Naive thymus-derived CD4-positive, alpha-beta T cell (primary cell): ENCODE data around the gene PVR. TPM values are rescaled to one million over a fixed set of nuclear protein-coding genes. Genes with fewer than 3 reads are reported as not detected.
"Not testable (repeated sequence)": the region's sequence is repeated elsewhere in the genome, so short reads cannot be mapped to it uniquely, and the experiment has no call there.

Source experiments
- ATAC-seq: fragments of 150-1000 bp; cut with Tn5 transposase; 2 replicates; pipeline ENCODE4 v1.10.0; 2021; ENCODE audit warnings: mild to moderate bottlenecking, moderate library complexity
- CTCF ChIA-PET: fragments of 350-600 bp; sonication (Branson Sonifier 250); formaldehyde crosslinking; loops from one replicate; lab custom pipeline; 2021; ENCODE audit warnings: antibody characterized with exemption; lab: Charles Lee
- POLR2A ChIA-PET: fragments of 350-600 bp; sonication (Branson Sonifier 250); formaldehyde crosslinking; loops from one replicate; lab custom pipeline; 2021; ENCODE audit warnings: antibody characterized with exemption, inconsistent platforms; lab: Charles Lee
- DNase-seq, 9 donors: peaks; one replicate each; pipeline versions ENCODE4 v3.0.0 to v3.0.0-alpha.2; 2020 to 2022; ENCODE audit warnings: mixed read lengths in 1 of 9
- H3K27ac ChIP-seq: one replicate; pipeline ENCODE4 v1.7.0; 2013; ENCODE audit warnings: mild to moderate bottlenecking, low read depth, low read length, moderate library complexity
- H3K27me3 ChIP-seq, 2 donors: one replicate each; pipeline ENCODE4 v1.7.0; 2013; ENCODE audit warnings: low read length in 2 of 2, mild to moderate bottlenecking in 2 of 2, moderate library complexity in 2 of 2; ENCODE audit not compliant: control insufficient read depth in 2 of 2, insufficient read depth in 2 of 2
- H3K36me3 ChIP-seq, 3 experiments: 1 replicate in 2 of 3; 2 replicates in 1 of 3; pipeline ENCODE4 v1.7.0; 2013; ENCODE audit warnings: low read length in 3 of 3, mild to moderate bottlenecking in 3 of 3, moderate library complexity in 1 of 3; ENCODE audit not compliant: insufficient read depth in 3 of 3, control insufficient read depth in 2 of 3
- H3K4me1 ChIP-seq, 2 donors: one replicate each; pipeline ENCODE4 v1.7.0; 2013; ENCODE audit warnings: low read length in 2 of 2, mild to moderate bottlenecking in 2 of 2, moderate library complexity in 1 of 2; ENCODE audit not compliant: control insufficient read depth in 2 of 2, insufficient read depth in 2 of 2
- H3K4me3 ChIP-seq: 2 replicates; pipeline ENCODE4 v1.7.0; 2013; ENCODE audit warnings: mild to moderate bottlenecking, low read length
- H3K9me3 ChIP-seq, 3 experiments: 1 replicate in 2 of 3; 2 replicates in 1 of 3; pipeline ENCODE4 v1.7.0; 2013; ENCODE audit warnings: low read length in 3 of 3; ENCODE audit not compliant: control insufficient read depth in 2 of 3
- H3K27ac Mint-ChIP-seq, 9 donors: one replicate each; pipeline ENCODE4 v1.8.0; 2020 to 2022; ENCODE audit warnings: mixed read lengths in 9 of 9, mild to moderate bottlenecking in 8 of 9, moderate library complexity in 5 of 9, inconsistent platforms in 2 of 9
- H3K27me3 Mint-ChIP-seq, 5 donors: one replicate each; pipeline ENCODE4 v1.8.0; 2021 to 2022; ENCODE audit warnings: mixed read lengths in 5 of 5, mild to moderate bottlenecking in 1 of 5
- H3K36me3 Mint-ChIP-seq, 5 donors: one replicate each; pipeline ENCODE4 v1.8.0; 2020 to 2022; ENCODE audit warnings: mixed read lengths in 5 of 5, mild to moderate bottlenecking in 3 of 5, inconsistent platforms in 1 of 5
- H3K4me1 Mint-ChIP-seq, 7 donors: one replicate each; pipeline ENCODE4 v1.8.0; 2020 to 2022; ENCODE audit warnings: mixed read lengths in 7 of 7, mild to moderate bottlenecking in 3 of 7, inconsistent platforms in 1 of 7
- H3K4me3 Mint-ChIP-seq, 10 donors: one replicate each; pipeline ENCODE4 v1.8.0; 2020 to 2022; ENCODE audit warnings: mild to moderate bottlenecking in 10 of 10, mixed read lengths in 10 of 10, moderate library complexity in 6 of 10, inconsistent platforms in 2 of 10
- H3K9me3 Mint-ChIP-seq, 11 donors: one replicate each; pipeline ENCODE4 v1.8.0; 2020 to 2022; ENCODE audit warnings: mixed read lengths in 11 of 11, mild to moderate bottlenecking in 4 of 11, inconsistent platforms in 1 of 11, moderate library complexity in 1 of 11
- intact Hi-C, 2 donors: fragments of 100-400 bp; cut with micrococcal nuclease; formaldehyde crosslinking; loops; one replicate each; pipeline ENCODE4 v1.15.1; 2023
- polyA plus RNA-seq, 2 donors: library from polyadenylated mRNA; unstranded; fragments of 300-500 nt; fragmentation: Illumina TruSeq; gene quantifications; one replicate each; pipeline ENCODE4 v1.2.3, GENCODE V29; 2021
- total RNA-seq, 6 experiments: library from RNA in 5 of 6; stranded (reverse) in 5 of 6; gene quantifications; 1 replicate in 5 of 6; 2 replicates in 1 of 6; pipeline ENCODE4 v1.2.3 and lab custom pipeline; 2021 to 2026

The PVR gene
- total and polyA plus RNA-seq, 7 experiments from 2014 or later, result 0.87 to 8.4 (median 4.0) TPM

- H3K4me1 ChIP-seq, H3K9me3 ChIP-seq, POLR2A ChIA-PET, H3K4me1 Mint-ChIP-seq, H3K36me3 ChIP-seq, H3K27ac ChIP-seq, CTCF ChIA-PET, ATAC-seq, H3K27me3 ChIP-seq, H3K36me3 Mint-ChIP-seq, H3K27ac Mint-ChIP-seq, DNase-seq, H3K9me3 Mint-ChIP-seq, H3K4me3 Mint-ChIP-seq, H3K4me3 ChIP-seq, intact Hi-C loops: not testable (repeated sequence)
- H3K27me3 Mint-ChIP-seq, result peaks cover 0 to 25% (median 6%) of the 10 kb centered on the region in 5 donors
Measured at GRCh38 chr19:44634058-44634457, 9.7 kb upstream of the PVR start.

GRCh38 chr19:44634785-44635184 lies 8.9 kb upstream of the PVR start:
- Histone ChIP-seq H3K36me3 (no peaks in the 10 kb centered on the region), H3K27me3 (no peaks in the 10 kb centered on the region), H3K4me1 (no peaks in the 10 kb centered on the region), H3K27ac (no peak overlapping the region), H3K9me3 (no peaks in the 10 kb centered on the region), H3K4me3 (no peak overlapping the region)
- DNase-seq, result no peak
- Mint-ChIP-seq H3K27ac (no peak overlapping the region), H3K4me3 (no peak overlapping the region), H3K27me3 (peaks cover 0 to 25% (median 6%) of the 10 kb centered on the region in 5 donors), H3K36me3 (no peaks in the 10 kb centered on the region), H3K4me1 (no peaks in the 10 kb centered on the region), H3K9me3 (peaks cover 0 to 8% (median 2%) of the 10 kb centered on the region in 11 donors)
- no peak for ATAC-seq
- intact Hi-C loops, result no loop called here
- CTCF ChIA-PET, result no interaction called here
- POLR2A ChIA-PET, result no interaction called here

DNA sequence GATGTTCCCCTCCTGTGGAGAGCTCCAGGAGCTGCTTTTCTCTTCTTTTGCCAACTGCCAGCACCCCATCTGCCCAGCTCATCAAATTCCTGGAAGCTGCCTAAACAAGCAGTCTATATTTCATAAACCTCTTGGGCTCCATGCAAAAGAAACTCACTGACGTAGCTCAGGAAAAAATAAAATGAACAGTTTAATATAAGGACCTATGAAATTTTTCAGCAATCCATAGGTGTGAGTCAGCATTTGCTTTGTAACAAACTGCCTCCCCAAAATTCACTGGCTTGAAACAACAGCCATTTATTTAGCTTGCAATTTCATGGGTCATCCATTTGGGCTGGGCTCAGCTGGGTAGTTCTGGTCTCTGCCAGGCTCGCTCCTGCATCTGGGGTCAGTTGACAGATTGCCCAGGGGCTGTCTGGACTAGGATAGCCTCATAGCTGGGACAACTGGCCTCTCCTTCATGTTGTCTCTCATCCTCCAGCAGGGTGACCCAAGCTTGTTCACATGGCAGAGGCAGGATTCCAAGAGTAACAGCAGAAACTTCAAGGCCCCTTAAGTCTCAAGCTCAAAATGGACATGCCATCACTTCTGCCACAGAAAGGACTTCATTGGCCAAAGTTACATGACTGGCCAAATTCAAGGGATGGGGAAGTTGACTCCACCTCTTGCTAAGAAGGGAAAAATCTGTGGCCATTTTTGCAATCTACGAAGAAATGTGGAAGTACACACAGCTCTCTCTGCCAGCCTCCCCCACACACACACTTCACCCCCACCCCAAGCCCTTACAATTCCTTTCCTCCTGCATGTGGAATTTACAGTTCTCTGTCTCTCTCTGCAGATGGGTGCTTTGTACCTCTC lies 7.9 kb upstream of the PVR start:
- Mint-ChIP-seq H3K36me3 (no peaks in the 10 kb centered on the region), H3K4me3 (no peak overlapping the region), H3K27me3 (peaks cover 0 to 25% (median 6%) of the 10 kb centered on the region in 5 donors), H3K27ac (no peak overlapping the region), H3K4me1 (no peaks in the 10 kb centered on the region), H3K9me3 (peaks cover 0 to 8% (median 2%) of the 10 kb centered on the region in 11 donors)
- H3K4me3 ChIP-seq, result no peak overlapping the region
- H3K27me3 ChIP-seq, result no peaks in the 10 kb centered on the region
- no peak for DNase-seq
- H3K9me3 ChIP-seq, result no peaks in the 10 kb centered on the region
- intact Hi-C loops, result no loop called here
- peak; percentile 41 for ATAC-seq
- POLR2A ChIA-PET, result interaction anchor here (0.5 kb wide), 1 partner anchor 59 kb away, joined by 4 read pairs; no protein-coding TSS in a partner anchor
- H3K4me1 ChIP-seq, result no peaks in the 10 kb centered on the region
- CTCF ChIA-PET, result interaction anchor here (0.6 to 1.1 kb wide), 2 partner anchors 22 to 59 kb away, joined by 3 to 4 read pairs; no protein-coding TSS in a partner anchor
- H3K27ac ChIP-seq, result no peak overlapping the region
- H3K36me3 ChIP-seq, result no peaks in the 10 kb centered on the region

- intact Hi-C loops, result no loop called here
- CTCF ChIA-PET, result interaction anchor here (0.6 kb wide), 1 partner anchor 58 kb away, joined by 3 read pairs; no protein-coding TSS in a partner anchor
- Histone ChIP-seq H3K27me3 (no peaks in the 10 kb centered on the region), H3K4me3 (no peak overlapping the region), H3K36me3 (no peaks in the 10 kb centered on the region), H3K27ac (no peak overlapping the region), H3K4me1 (no peaks in the 10 kb centered on the region), H3K9me3 (no peaks in the 10 kb centered on the region)
- Mint-ChIP-seq H3K9me3 (peaks cover 0 to 8% (median 2%) of the 10 kb centered on the region in 11 donors), H3K27ac (no peak overlapping the region), H3K4me3 (no peak overlapping the region), H3K36me3 (no peaks in the 10 kb centered on the region), H3K27me3 (peaks cover 0 to 25% (median 8%) of the 10 kb centered on the region in 5 donors), H3K4me1 (no peaks in the 10 kb centered on the region)
- DNase-seq (no peak), ATAC-seq (no peak)
- POLR2A ChIA-PET, result interaction anchor here (0.5 kb wide), 1 partner anchor 60 kb away, joined by 4 read pairs; no protein-coding TSS in a partner anchor
Measured at GRCh38 chr19:44636439-44637389, 7.0 kb upstream of the PVR start.

- ChIA-PET POLR2A (no interaction called here), CTCF (no interaction called here)
- no peaks in the 10 kb centered on the region for H3K4me1 ChIP-seq
- Mint-ChIP-seq H3K27me3 (peaks cover 0 to 25% (median 10%) of the 10 kb centered on the region in 5 donors), H3K36me3 (no peaks in the 10 kb centered on the region), H3K4me1 (no peaks in the 10 kb centered on the region), H3K9me3 (peaks cover 0 to 8% (median 2%) of the 10 kb centered on the region in 11 donors), H3K27ac (no peak overlapping the region), H3K4me3 (no peak overlapping the region)
- intact Hi-C loops, result no loop called here
- DNase-seq (no peak), ATAC-seq (no peak)
- H3K4me3 ChIP-seq, result no peak overlapping the region
- H3K9me3 ChIP-seq, result no peaks in the 10 kb centered on the region
- no peak overlapping the region for H3K27ac ChIP-seq
- no peaks in the 10 kb centered on the region for H3K36me3 ChIP-seq
- no peaks in the 10 kb centered on the region for H3K27me3 ChIP-seq
Measured at GRCh38 chr19:44637390-44637764, 6.3 kb upstream of the PVR start.

DNA sequence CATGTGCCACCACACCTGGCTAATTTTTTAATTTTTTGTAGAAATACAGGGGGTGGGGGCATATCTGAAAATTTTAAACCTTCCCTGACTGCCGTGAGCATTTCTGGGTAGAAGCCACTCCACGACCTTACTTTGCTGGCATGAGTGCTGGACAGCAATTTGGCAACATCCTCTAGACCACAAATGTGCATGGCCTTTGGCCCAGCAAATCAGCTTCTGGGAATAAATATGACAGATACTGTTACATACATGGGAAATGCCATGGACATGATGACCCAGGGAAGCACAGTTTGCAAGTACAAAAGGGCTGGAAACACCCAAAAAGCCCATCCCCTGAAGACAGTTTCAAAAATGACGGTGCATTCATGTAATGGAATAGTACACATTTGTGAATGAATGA lies 3.2 kb upstream of the PVR start:
- Mint-ChIP-seq H3K36me3 (no peaks in the 10 kb centered on the region), H3K4me1 (peaks cover 0 to 4% (median 0%) of the 10 kb centered on the region in 7 donors), H3K9me3 (peaks cover 0 to 4% (median 0%) of the 10 kb centered on the region in 11 donors), H3K27ac (no peak overlapping the region), H3K4me3 (no peak overlapping the region), H3K27me3 (peaks cover 0 to 20% (median 5%) of the 10 kb centered on the region in 5 donors)
- H3K4me1 ChIP-seq, result no peaks in the 10 kb centered on the region
- H3K4me3 ChIP-seq, result no peak overlapping the region
- no peak for ATAC-seq
- POLR2A ChIA-PET, result no interaction called here
- CTCF ChIA-PET, result no interaction called here
- H3K9me3 ChIP-seq, result no peaks in the 10 kb centered on the region
- intact Hi-C loops, result no loop called here
- H3K27me3 ChIP-seq, result no peaks in the 10 kb centered on the region
- DNase-seq, result no peak
- no peak overlapping the region for H3K27ac ChIP-seq
- no peaks in the 10 kb centered on the region for H3K36me3 ChIP-seq
